DMS153 treated with DMSO at 0.1 percent for 48 hours (cell line): ENCODE measurements around the gene PXDN.

Experiments used
- DNase-seq: peaks from one replicate; lab custom pipeline; 2025; ENCODE audit not compliant: unreplicated experiment; lab: John Stamatoyannopoulos, UW

Gene PXDN

GRCh38 chr2:1674276-1674675 is 70.0 kb downstream of the PXDN start:
- DNase-seq, result no peak

DNA sequence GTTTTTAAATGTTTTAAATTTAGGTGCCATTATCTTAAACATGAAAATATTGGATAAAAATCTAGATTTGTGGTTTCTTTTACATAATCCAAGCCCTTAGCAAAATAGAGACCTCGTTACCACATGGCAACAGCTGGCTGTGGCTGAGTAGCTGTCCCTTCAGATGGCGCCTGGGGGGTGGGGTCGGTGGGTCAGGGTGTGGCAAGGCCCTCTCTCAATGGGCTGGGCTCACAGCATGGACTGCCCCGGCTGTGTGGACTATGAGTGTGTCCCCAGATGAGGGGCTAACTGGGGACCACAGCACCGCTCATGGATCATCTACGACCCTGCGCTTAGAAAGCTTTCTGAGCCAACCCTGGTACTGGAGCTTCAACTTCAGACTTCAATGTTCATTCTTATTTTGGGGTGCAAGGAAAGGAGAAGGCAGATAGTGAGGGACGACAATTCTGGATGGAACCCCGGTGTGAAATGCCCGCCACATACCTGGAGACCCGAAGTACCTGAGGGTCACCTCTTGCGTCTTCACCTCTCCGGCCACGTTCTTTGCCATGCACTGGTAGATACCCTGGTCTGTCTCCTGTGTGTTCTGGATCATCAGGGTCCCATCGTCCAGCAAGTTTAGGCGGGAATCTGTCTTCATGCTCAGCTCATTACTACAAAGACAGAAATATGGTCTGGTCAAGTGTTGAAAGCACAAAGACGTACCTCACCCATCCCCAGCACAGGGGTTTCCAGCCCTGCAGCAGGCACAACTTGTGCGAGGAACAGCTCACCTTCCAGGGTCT is 71.0 kb downstream of the PXDN start:
- DNase-seq, result no peak

DNA sequence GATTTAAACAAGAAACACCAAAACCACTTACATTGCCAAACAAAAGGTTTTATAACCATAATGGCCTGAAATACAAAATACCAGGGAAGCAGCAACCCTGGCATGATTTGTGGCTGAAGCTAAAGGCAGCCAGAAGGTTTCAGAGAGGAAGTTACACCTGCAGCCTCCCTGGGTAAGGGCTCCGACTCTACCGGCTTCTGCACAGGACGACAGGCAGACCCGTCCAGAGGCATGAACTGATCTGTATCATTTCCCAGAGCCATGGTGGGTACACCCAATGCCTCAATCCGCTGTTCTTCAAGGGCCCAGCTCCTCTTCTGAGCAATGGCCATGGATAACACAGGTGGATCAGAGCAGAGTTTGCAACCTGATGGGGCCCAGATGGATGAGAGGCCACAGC is 71.6 kb downstream of the PXDN start:
- no peak for DNase-seq

- no peak for DNase-seq
These were observed 72.4 kb downstream of the PXDN start for GRCh38 chr2:1671916-1672315.

- no peak for DNase-seq
These were observed 73.7 kb downstream of the PXDN start for GRCh38 chr2:1670636-1671035.

DNA sequence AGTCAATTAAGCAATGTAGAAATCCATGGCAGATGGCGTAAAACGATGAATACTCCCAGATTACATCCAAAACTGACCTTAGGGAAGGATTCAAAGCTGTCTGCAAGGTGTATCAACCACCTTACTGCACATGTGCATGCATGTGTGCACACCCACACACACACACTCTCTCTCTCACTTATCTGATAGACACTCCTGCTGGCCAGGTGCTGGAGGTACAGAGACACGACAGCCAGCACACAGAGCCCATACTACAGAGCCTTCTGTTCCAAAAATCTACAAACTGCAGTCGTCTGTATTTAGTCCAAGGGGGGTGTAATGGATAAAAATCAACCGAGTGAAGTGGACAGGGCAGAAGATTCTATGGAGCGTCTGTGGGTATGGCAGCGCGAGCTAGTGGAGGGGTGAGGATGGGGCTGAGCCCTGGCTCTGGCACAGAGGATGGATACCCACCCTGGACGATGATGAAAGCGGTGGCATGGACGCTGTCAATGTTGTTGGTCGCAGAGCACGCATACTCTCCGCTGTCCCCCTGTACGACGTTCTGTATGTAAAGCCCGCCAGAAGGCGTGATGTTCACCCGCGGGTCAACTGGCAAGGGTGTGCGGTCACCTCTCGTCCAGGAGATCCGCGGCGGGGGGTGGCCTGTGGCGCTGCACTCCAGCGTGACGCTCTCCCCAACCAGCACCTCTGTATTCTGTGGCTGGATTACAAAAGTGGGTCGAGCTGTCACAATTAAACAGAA is 78.4 kb downstream of the PXDN start:
- no peak for DNase-seq

DNA sequence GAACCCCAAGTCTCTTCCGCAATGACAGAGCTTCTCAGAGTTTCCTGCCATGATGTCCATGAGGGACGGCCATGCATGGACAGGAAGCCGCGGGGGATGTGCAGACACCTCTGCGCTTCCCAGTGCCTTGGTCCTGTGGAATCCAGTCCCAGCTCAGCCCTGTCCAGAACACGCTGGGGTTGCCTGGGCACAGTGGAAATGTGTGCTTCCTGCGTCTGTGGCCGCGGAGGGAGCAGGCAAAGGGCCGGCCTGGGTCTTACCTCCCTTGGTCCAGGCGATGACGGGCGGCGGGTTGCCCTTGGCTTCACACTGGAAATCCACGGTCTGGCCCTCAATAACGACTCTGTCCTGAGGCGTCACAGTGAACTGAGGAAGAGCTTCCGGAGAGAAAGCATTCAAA is 79.6 kb downstream of the PXDN start:
- DNase-seq, result no peak

DNA sequence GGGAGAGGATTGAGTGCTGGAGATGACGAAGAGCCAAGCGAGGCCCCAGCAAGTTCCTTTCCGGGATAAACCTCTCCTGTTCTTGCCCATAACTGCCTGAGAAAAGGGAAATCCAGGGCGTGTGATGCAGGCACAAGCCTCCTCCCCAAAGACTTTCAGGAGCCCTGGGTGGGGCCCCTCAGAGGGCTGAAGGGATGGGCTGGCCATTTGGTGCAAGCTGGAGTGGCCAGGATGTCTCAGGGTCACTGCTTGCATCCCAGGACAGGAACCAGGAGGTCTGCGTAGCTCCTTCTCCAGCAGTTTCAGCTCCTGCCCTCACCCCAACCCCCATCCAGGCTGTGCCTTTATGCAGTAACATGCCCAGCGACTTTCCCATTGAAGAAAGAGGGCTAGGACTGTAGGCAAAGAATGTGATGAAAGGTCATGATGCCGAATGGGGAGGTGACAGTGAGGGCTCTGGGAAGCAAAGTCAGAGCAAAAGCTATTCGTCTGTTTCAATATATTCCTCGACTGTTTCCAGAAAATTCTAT is 80.2 kb downstream of the PXDN start:
- no peak for DNase-seq

DNA sequence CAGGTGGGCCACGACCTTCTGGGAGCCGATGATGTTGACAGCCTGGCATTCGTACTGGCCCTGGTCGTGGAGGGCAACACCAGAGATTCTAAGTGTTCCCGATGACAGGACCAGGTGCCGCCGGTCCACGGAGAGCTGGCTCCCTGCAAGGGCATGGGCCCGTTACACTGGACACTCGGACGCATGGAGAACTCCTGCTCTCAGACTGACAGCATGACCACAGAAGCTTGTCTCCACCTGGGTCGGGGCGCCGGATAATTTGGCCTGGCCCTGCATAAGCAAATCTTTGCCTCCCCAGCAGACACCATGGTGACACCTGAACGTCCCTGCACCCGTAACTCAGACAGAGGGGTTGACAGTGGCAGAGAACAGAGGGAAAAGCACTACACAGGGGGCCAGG is 80.7 kb downstream of the PXDN start:
- DNase-seq, result no peak

DNA sequence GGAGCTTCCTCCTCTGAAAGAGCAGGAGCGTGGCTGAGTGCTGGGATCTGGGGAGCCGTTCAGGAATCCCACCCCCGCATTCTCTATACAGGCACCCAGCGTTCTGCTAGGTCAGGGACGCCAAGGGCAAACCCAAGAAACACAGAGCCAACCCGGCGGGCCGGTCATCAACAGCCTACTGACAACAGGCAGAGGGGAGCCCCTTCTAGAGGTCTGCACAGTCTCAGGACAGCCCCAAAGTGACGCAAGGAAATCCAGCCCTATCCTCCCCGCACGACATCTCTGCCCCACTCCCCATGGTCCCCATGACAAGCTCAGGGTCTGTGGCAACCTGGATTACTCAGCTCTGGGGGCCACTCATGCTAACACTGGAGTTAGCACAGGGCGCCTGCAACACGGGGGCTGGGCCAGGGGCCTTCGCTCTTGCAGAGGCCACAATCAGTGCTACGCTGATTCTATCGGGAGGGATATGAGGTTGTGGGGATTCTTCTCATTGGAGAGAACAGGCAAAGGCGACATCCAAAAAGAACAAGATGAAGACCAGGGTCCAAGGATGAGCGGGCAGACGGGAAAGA is 81.6 kb downstream of the PXDN start:
- DNase-seq, result no peak

DNA sequence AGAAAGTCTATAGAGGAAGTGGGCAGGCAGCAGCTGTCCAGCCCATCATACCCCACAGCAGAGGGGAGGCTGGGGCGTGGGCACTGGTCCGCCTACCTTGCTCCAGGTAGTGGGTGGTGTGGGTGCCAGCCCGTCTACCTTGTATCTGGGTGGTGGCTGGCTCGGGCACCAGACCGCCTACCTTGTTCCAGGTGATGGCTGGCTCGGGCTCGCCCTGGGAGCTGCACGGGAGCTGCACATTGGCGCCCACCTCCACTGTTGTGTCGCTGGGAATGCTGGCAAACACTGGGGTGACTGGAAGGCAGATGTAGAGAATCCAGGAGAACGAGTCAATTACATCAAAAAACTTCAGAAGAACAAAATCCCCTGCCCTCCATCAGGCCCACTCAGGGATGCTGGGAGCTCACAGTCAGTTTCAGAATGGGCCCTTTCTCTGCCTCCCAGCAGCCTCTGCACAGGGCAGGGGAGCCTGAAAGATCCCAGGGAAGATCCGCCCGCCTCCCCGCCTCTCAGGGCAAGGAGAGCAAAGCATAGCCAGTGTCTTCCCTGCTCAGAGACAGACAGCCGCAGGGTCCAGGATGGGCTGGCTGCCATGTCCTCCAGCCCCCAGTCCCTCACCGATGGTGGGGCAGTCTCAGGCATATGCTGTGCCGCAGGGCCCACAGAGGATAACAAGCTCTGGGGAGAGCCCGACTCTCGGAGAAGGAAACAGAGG is 82.3 kb downstream of the PXDN start:
- DNase-seq, result no peak

- DNase-seq, result no peak
These were observed 83.4 kb downstream of the PXDN start for GRCh38 chr2:1660656-1661640.

DNA sequence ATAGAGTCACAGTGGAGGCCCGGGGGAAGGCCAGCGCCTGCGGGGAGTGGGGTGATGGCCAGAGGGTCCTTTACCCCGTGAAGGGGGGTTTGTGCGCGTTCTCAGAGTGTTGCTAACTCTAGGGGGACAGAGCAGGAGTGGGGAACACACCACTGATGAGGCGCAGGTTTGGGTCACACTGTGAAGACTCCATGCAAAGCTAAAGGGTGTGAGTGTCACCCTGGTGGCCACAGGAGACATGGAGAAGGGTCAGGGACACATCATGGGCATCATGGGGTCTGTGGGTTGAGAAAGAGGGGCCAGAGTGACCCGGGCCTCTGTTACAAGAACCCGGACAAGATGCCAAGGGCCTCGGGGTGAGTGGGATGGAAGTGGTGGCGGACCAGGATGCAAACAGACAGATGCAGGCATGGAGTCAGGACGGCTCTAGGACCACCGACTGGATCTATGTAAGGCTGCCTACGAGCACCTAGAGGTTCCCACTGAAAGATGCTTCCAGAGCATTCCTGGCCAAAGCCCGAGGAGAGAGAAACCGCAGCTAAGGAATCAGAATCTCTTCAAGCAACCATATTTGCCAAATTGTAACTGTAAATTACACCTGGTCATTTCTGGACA is 84.3 kb downstream of the PXDN start:
- DNase-seq, result no peak

- no peak for DNase-seq
These were observed 85.7 kb downstream of the PXDN start for GRCh38 chr2:1658394-1659151.

- no peak for DNase-seq
These were observed 87.1 kb downstream of the PXDN start for GRCh38 chr2:1656961-1657841.

GRCh38 chr2:1656326-1656960 is 87.9 kb downstream of the PXDN start:
- no peak for DNase-seq

DNA sequence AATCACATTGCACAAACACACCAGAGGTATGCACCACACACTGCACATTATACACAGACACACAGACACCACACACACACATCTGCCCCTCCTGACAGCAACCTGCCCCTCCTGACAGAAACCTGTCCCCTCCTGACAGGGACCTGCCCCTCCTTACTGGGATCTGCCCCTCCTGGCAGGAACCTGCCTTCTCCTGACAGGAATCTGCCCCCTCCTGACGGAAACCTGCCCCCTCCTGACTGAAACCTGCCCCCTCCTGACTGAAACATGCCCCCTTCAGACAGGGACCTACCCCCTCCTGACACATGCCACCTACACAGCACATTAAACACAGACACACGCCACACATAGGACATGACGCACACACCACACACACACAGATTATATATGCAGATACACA is 88.9 kb downstream of the PXDN start:
- DNase-seq, result no peak
